Psoas muscle (tissue), 8 donors: ENCODE data around the gene SARS1. TPM values are rescaled to one million over a fixed set of nuclear protein-coding genes. Genes with fewer than 3 reads are reported as not detected.

ENCODE experiments used
- ATAC-seq, 4 donors: fragments of 200-7000 bp; cut with Tn5 transposase; one replicate each; pipeline ENCODE4 v1.9.1; 2020; ENCODE audit warnings: moderate library complexity in 3 of 4, mild to moderate bottlenecking in 2 of 4
- DNase-seq, 2 donors: peaks; one replicate each; pipeline ENCODE4 v3.0.0-alpha.2; 2020
- H3K27ac ChIP-seq: fragments of 200-600 bp; one replicate; pipeline ENCODE4 v1.8.0; 2022
- H3K27me3 ChIP-seq, 3 donors: fragments of 200-600 bp in 1 of 3; one replicate each; pipeline versions ENCODE4 v1.6.1 to v1.8.0; 2013 to 2022; ENCODE audit warnings: low read length in 2 of 3, mild to moderate bottlenecking in 2 of 3, moderate library complexity in 1 of 3; ENCODE audit not compliant: insufficient read depth in 3 of 3
- H3K36me3 ChIP-seq, 2 donors: fragments of 200-600 bp in 1 of 2; one replicate each; pipeline versions ENCODE4 v1.6.1 to v1.8.0; 2013 to 2022; ENCODE audit warnings: low read depth in 1 of 2, mild to moderate bottlenecking in 1 of 2, moderate library complexity in 1 of 2; ENCODE audit not compliant: insufficient read depth in 1 of 2
- H3K4me1 ChIP-seq: fragments of 200-600 bp; one replicate; pipeline ENCODE4 v1.8.0; 2022
- H3K4me3 ChIP-seq: fragments of 200-600 bp; one replicate; pipeline ENCODE4 v1.8.0; 2022; ENCODE audit warnings: mild to moderate bottlenecking
- H3K9me3 ChIP-seq: fragments of 200-600 bp; one replicate; pipeline ENCODE4 v1.8.0; 2022
- CTCF ChIP-seq: fragments of 200-600 bp; IDR thresholded peaks from one replicate; pipeline ENCODE4 v1.8.0; 2022; ENCODE audit warnings: antibody characterized with exemption
- WGBS, 3 donors: extraction: QIAGEN DNeasy Blood & Tissue Kit; methylation state at CpG; one replicate each; pipeline versions ENCODE4 v1.1.6 to v1.1.7; 2013; 5-methylcytosine and 5-hydroxymethylcytosine counted together
- intact Hi-C, 2 donors: fragments of 100-400 bp; cut with DNase I; formaldehyde crosslinking; loops; one replicate each; pipeline versions ENCODE4 v1.11.0 to v1.14.2; 2022
- polyA plus RNA-seq, 3 donors: library from polyadenylated mRNA; stranded (reverse); fragments of 200-250 nt; gene quantifications; one replicate each; pipeline ENCODE4 v1.2.3, GENCODE V29; 2013
- total RNA-seq, 4 donors: library from RNA; stranded (reverse); fragmentation: NEBNext Ultra II Directional in 2 of 4; extraction: Animal tissue kit (Norgen Biotek cat#: 25700) in 2 of 4; gene quantifications; one replicate each; pipeline versions ENCODE4 v1.2.1 to v1.2.4, GENCODE V29; 2021 to 2023
- donor health status: healthy with polysubstance abuse.
- donor health status: DM: no; HTN: no; CAD: no; lungs with moderate emphysema.
- donor health status: Bipolar disorder and iron deficiency.
- donor health status: healthy.
- donor health status: DM: yes; HTN: yes; CAD: no.
- donor health status: DM: no; HTN: no; CAD: no.
- donor health status: DM: no; HTN: no; CAD: no.
- donor health status: DM: yes; HTN: yes; CAD: no.

The SARS1 gene
- total and polyA plus RNA-seq, 7 donors, result 76.4 to 155 (median 149) TPM

- no peak for ATAC-seq
- WGBS, 3 donors, result 82 to 90% (median 84%) methylated on average over 16 of the region's 16 CpGs
- Histone ChIP-seq H3K4me3 (no peak overlapping the region), H3K36me3 (peaks cover 0 to 22% of the 10 kb centered on the region in 2 donors), H3K9me3 (no peaks in the 10 kb centered on the region), H3K27ac (no peak overlapping the region), H3K4me1 (no peaks in the 10 kb centered on the region), H3K27me3 (no peaks in the 10 kb centered on the region)
- peak in 1 of 2 donors; percentile 42 for DNase-seq
- no peak for TF ChIP-seq CTCF
- intact Hi-C loops, result no loop called here
Observed at GRCh38 chr1:109272831-109273547, 59.3 kb downstream of the SARS1 start.

GRCh38 chr1:109273570-109274288, 60.0 kb downstream of the SARS1 start:
- Histone ChIP-seq H3K27ac (no peak overlapping the region), H3K4me1 (no peaks in the 10 kb centered on the region), H3K36me3 (peaks cover 0 to 22% of the 10 kb centered on the region in 2 donors), H3K4me3 (no peak overlapping the region), H3K27me3 (no peaks in the 10 kb centered on the region), H3K9me3 (no peaks in the 10 kb centered on the region)
- no peak for TF ChIP-seq CTCF
- 84 to 88% (median 86%) methylated on average over 30 of the region's 30 CpGs for WGBS, 3 donors
- intact Hi-C loops, result no loop called here
- no peak for ATAC-seq
- peak in 1 of 2 donors; percentile 53 for DNase-seq

GRCh38 chr1:109274533-109275476, 61.1 kb downstream of the SARS1 start:
- 41 to 70% (median 58%) methylated on average over 23 to 24 of the region's 24 CpGs for WGBS, 3 donors
- ATAC-seq (peak in 2 of 4 donors; percentile 86 to 87), DNase-seq (peak in 1 of 2 donors; percentile 81)
- Histone ChIP-seq H3K27ac (no peak overlapping the region), H3K36me3 (peaks cover 0 to 19% of the 10 kb centered on the region in 2 donors), H3K27me3 (no peaks in the 10 kb centered on the region), H3K4me3 (no peak overlapping the region), H3K4me1 (no peaks in the 10 kb centered on the region), H3K9me3 (no peaks in the 10 kb centered on the region)
- no peak for TF ChIP-seq CTCF
- intact Hi-C loops, result no loop called here

GRCh38 chr1:109275706-109276345, 62.1 kb downstream of the SARS1 start:
- H3K36me3 ChIP-seq, result peaks cover 0 to 10% of the 10 kb centered on the region in 2 donors
- no peak for TF ChIP-seq CTCF
- H3K27ac ChIP-seq, result no peak overlapping the region
- H3K4me3 ChIP-seq, result no peak overlapping the region
- peak in 1 of 4 donors; percentile 15 for ATAC-seq
- 57 to 64% (median 61%) methylated on average over 9 of the region's 9 CpGs for WGBS, 3 donors
- no peak for DNase-seq
- H3K4me1 ChIP-seq, result no peaks in the 10 kb centered on the region
- H3K9me3 ChIP-seq, result no peaks in the 10 kb centered on the region
- intact Hi-C loops, result loop anchor here (2.0 kb wide), 2 partner anchors 123 to 257 kb away; no protein-coding TSS in a partner anchor
- no peaks in the 10 kb centered on the region for H3K27me3 ChIP-seq
